Stimulated activated CD8-positive, alpha-beta memory T cell treated with anti-CD3 and anti-CD28 coated beads, Interleukin-12 subunit alpha, Interleukin-12 subunit beta, amount 100 ng/mL, for 4 hours (primary cell): ENCODE measurements around the gene NCAPD2.
A peak's percentile ranks its signal among the peaks of the same experiment; 100 is the strongest.

ENCODE experiments used
- DNase-seq: peaks from one replicate; pipeline ENCODE4 v3.0.0-alpha.2; 2020; ENCODE audit warnings: low read depth

Gene NCAPD2

GRCh38 chr12:6534945-6535696, 41.2 kb downstream of the NCAPD2 start:
- peak; percentile 60 for DNase-seq

- DNase-seq: no peak
Measured at GRCh38 chr12:6535697-6535946, 41.7 kb downstream of the NCAPD2 start.

GRCh38 chr12:6535960-6536847, 42.3 kb downstream of the NCAPD2 start:
- no peak for DNase-seq

- DNase-seq: no peak
Measured at GRCh38 chr12:6536894-6537579, 43.1 kb downstream of the NCAPD2 start.

- DNase-seq: peak; percentile 64
Measured at GRCh38 chr12:6537580-6538419, 43.9 kb downstream of the NCAPD2 start.

- no peak for DNase-seq
Measured at GRCh38 chr12:6538420-6539313, 44.8 kb downstream of the NCAPD2 start.

GRCh38 chr12:6539314-6539682, 45.4 kb downstream of the NCAPD2 start:
- DNase-seq: no peak

GRCh38 chr12:6539707-6540134, 45.8 kb downstream of the NCAPD2 start:
- no peak for DNase-seq

- no peak for DNase-seq
Measured at GRCh38 chr12:6540181-6540877, 46.4 kb downstream of the NCAPD2 start.

GRCh38 chr12:6541371-6542165, 47.7 kb downstream of the NCAPD2 start:
- DNase-seq: no peak

GRCh38 chr12:6542209-6543009, 48.5 kb downstream of the NCAPD2 start:
- no peak for DNase-seq

- no peak for DNase-seq
Measured at GRCh38 chr12:6546016-6546415, 52.1 kb downstream of the NCAPD2 start.

- no peak for DNase-seq
Measured at GRCh38 chr12:6547566-6547965, 53.7 kb downstream of the NCAPD2 start.

GRCh38 chr12:6547987-6548386, 54.1 kb downstream of the NCAPD2 start:
- DNase-seq: no peak

- DNase-seq: no peak
Measured at GRCh38 chr12:6548556-6548955, 54.7 kb downstream of the NCAPD2 start.

GRCh38 chr12:6548966-6549683, 55.2 kb downstream of the NCAPD2 start:
- no peak for DNase-seq

GRCh38 chr12:6549684-6550151, 55.8 kb downstream of the NCAPD2 start:
- DNase-seq: no peak
